Fibroblast of lung (primary cell): ENCODE measurements around the gene CCDC78. TPM values are rescaled to one million over a fixed set of nuclear protein-coding genes. Genes with fewer than 3 reads are reported as not detected.

Experiments used
- DNase-seq, 2 donors: peaks; one replicate each; pipeline versions ENCODE4 v3.0.0 to v3.0.0-alpha.2; 2010; ENCODE audit warnings: low read depth in 2 of 2
- H2AFZ ChIP-seq: 2 replicates; pipeline ENCODE4 v1.5.1; 2012; ENCODE audit warnings: low read length, control low read depth, inconsistent platforms
- H3K27ac ChIP-seq: 2 replicates; pipeline ENCODE4 v1.5.1; 2011; ENCODE audit warnings: low read length, control low read depth; ENCODE audit not compliant: insufficient read depth
- H3K27me3 ChIP-seq: 2 replicates; pipeline ENCODE4 v1.5.1; 2011; ENCODE audit warnings: mild to moderate bottlenecking, low read length; ENCODE audit not compliant: control insufficient read depth, insufficient read depth
- H3K36me3 ChIP-seq: 2 replicates; pipeline ENCODE4 v1.5.1; 2011; ENCODE audit warnings: low read length; ENCODE audit not compliant: control insufficient read depth, insufficient read depth
- H3K4me1 ChIP-seq: 2 replicates; pipeline ENCODE4 v1.5.1; 2011; ENCODE audit warnings: low read length; ENCODE audit not compliant: control insufficient read depth, insufficient read depth; ENCODE audit errors: extremely low read depth
- H3K4me2 ChIP-seq: 2 replicates; pipeline ENCODE4 v1.5.1; 2011; ENCODE audit warnings: low read length, control low read depth; ENCODE audit not compliant: insufficient read depth; ENCODE audit errors: extremely low read depth
- H3K4me3 ChIP-seq, 4 experiments: fragments of 200-600 bp in 1 of 4; sonication (generic) in 1 of 4; replicated peaks in 1 of 4; 2 replicates each; pipeline ENCODE4 v1.5.1; 2011 to 2016; ENCODE audit warnings: low read length in 4 of 4, low read depth in 3 of 4, mild to moderate bottlenecking in 3 of 4, control low read depth in 2 of 4, inconsistent platforms in 1 of 4, mixed read lengths in 1 of 4; ENCODE audit not compliant: insufficient read depth in 1 of 4; ENCODE audit errors: control extremely low read depth in 1 of 4
- H3K79me2 ChIP-seq: 2 replicates; pipeline ENCODE4 v1.5.1; 2012; ENCODE audit warnings: mild to moderate bottlenecking, low read length, inconsistent platforms; ENCODE audit not compliant: control insufficient read depth, insufficient read depth
- H3K9ac ChIP-seq: 2 replicates; pipeline ENCODE4 v1.5.1; 2011; ENCODE audit warnings: mild to moderate bottlenecking, low read length, control low read depth; ENCODE audit not compliant: insufficient read depth
- H3K9me3 ChIP-seq: 2 replicates; pipeline ENCODE4 v1.5.1; 2012; ENCODE audit warnings: low read depth, low read length; ENCODE audit not compliant: control insufficient read depth, insufficient read depth
- H4K20me1 ChIP-seq: 2 replicates; pipeline ENCODE4 v1.5.1; 2011; ENCODE audit warnings: low read length; ENCODE audit not compliant: control insufficient read depth, insufficient read depth; ENCODE audit errors: extremely low read depth
- EZH2 ChIP-seq: IDR thresholded peaks from 2 replicates; pipeline ENCODE4 v1.5.1; 2012; ENCODE audit warnings: low read length, control low read depth, mild to moderate bottlenecking; ENCODE audit errors: missing control alignments
- polyA plus RNA-seq, 2 donors: library from polyadenylated mRNA; depleted of rRNA in 1 of 2; stranded (reverse) in 1 of 2; unstranded in 1 of 2; fragments of >200 nt; gene quantifications; 2 replicates each; pipeline ENCODE4 v1.2.1, GENCODE V29; 2011 to 2012; ENCODE audit warnings: missing spikeins in 1 of 2
- total RNA-seq: library from RNA; depleted of rRNA; stranded (reverse); fragments of >200 nt; gene quantifications from 2 replicates; pipeline ENCODE4 v1.2.1, GENCODE V29; 2014
- TF ChIP-seq, protein P1 (sequence below), 2 donors: IDR thresholded peaks in 1 of 2; conservative IDR thresholded peaks in 1 of 2; 1 replicate in 1 of 2; 2 replicates in 1 of 2; pipeline ENCODE4 v1.5.1; 2011 to 2012; ENCODE audit warnings: low read length in 2 of 2, control low read depth in 1 of 2, inconsistent platforms in 1 of 2, low read depth in 1 of 2, mild to moderate bottlenecking in 1 of 2

The CCDC78 gene
- total and polyA plus RNA-seq, 2 donors (not counting 1 experiment from before 2014, with no cell fraction given), result 0.50 to 1.8 TPM

GRCh38 chr16:763369-764183, 37.3 kb upstream of the CCDC78 start:
- no peaks in the 10 kb centered on the region for H3K36me3 ChIP-seq

GRCh38 chr16:762595-763268, 36.5 kb upstream of the CCDC78 start:
- Histone ChIP-seq H3K4me3 (no peak overlapping the region), H4K20me1 (no peaks in the 10 kb centered on the region), H3K4me1 (no peaks in the 10 kb centered on the region), H3K4me2 (no peak overlapping the region), H2AFZ (no peak overlapping the region), H3K9me3 (no peaks in the 10 kb centered on the region), H3K27me3 (no peaks in the 10 kb centered on the region), H3K27ac (no peak overlapping the region), H3K36me3 (no peaks in the 10 kb centered on the region), H3K9ac (no peak overlapping the region), H3K79me2 (no peaks in the 10 kb centered on the region)
- no peak for DNase-seq
- TF ChIP-seq, protein P1, sequence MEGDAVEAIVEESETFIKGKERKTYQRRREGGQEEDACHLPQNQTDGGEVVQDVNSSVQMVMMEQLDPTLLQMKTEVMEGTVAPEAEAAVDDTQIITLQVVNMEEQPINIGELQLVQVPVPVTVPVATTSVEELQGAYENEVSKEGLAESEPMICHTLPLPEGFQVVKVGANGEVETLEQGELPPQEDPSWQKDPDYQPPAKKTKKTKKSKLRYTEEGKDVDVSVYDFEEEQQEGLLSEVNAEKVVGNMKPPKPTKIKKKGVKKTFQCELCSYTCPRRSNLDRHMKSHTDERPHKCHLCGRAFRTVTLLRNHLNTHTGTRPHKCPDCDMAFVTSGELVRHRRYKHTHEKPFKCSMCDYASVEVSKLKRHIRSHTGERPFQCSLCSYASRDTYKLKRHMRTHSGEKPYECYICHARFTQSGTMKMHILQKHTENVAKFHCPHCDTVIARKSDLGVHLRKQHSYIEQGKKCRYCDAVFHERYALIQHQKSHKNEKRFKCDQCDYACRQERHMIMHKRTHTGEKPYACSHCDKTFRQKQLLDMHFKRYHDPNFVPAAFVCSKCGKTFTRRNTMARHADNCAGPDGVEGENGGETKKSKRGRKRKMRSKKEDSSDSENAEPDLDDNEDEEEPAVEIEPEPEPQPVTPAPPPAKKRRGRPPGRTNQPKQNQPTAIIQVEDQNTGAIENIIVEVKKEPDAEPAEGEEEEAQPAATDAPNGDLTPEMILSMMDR (conservative IDR thresholded peaks at IDR 0.05 in 1 of 2, IDR thresholded peaks at IDR 0.05 in 1 of 2; ENCODE audit: low read depth in 1 of 2, low read length in 2 of 2), result no peak
- no peak for TF ChIP-seq EZH2

More at GRCh38 chr16:763369-764183, 37.3 kb upstream of the CCDC78 start:
- H3K4me3 ChIP-seq, result no peak overlapping the region
- no peak for DNase-seq
- no peak overlapping the region for H3K9ac ChIP-seq
- H4K20me1 ChIP-seq, result no peaks in the 10 kb centered on the region
- no peaks in the 10 kb centered on the region for H3K79me2 ChIP-seq
- no peaks in the 10 kb centered on the region for H3K4me1 ChIP-seq
- H3K4me2 ChIP-seq, result no peak overlapping the region
- H3K27me3 ChIP-seq, result no peaks in the 10 kb centered on the region
- no peak overlapping the region for H3K27ac ChIP-seq
- TF ChIP-seq EZH2, result no peak
- TF ChIP-seq, protein P1 (conservative IDR thresholded peaks at IDR 0.05 in 1 of 2, IDR thresholded peaks at IDR 0.05 in 1 of 2; ENCODE audit: low read depth in 1 of 2, low read length in 2 of 2), result no peak
- no peak overlapping the region for H2AFZ ChIP-seq
- H3K9me3 ChIP-seq, result no peaks in the 10 kb centered on the region
